ENCODE results near the gene VWF. TPM values are rescaled to one million over a fixed set of nuclear protein-coding genes. Genes with fewer than 3 reads are reported as not detected.

VWF gene
- total RNA-seq, 4 donors from 2014 or later = 94.3 to 261 (median 162) TPM

GRCh38 chr12:5904969-5905368, 219.5 kb downstream of the VWF start:
- Histone ChIP-seq H3K4me3 (no peak overlapping the region), H3K36me3 (no peaks in the 10 kb centered on the region), H3K9me3 (no peaks in the 10 kb centered on the region), H3K27ac (no peak overlapping the region), H3K27me3 (peaks cover 44% of the 10 kb centered on the region), H3K4me1 (no peaks in the 10 kb centered on the region)
- WGBS, 2 donors (ENCODE audit: low coverage in 1 of 2) = 55 to 76% methylated on average over 2 to 6 of the region's 6 CpGs
- ATAC-seq = no peak
- TF ChIP-seq CTCF (IDR thresholded peaks at IDR 0.05) = no peak
- no peak for TF ChIP-seq POLR2AphosphoS5 (IDR thresholded peaks at IDR 0.05)
- no peak for TF ChIP-seq POLR2A (IDR thresholded peaks at IDR 0.05)
- TF ChIP-seq EP300 (IDR thresholded peaks at IDR 0.05) = no peak

DNA sequence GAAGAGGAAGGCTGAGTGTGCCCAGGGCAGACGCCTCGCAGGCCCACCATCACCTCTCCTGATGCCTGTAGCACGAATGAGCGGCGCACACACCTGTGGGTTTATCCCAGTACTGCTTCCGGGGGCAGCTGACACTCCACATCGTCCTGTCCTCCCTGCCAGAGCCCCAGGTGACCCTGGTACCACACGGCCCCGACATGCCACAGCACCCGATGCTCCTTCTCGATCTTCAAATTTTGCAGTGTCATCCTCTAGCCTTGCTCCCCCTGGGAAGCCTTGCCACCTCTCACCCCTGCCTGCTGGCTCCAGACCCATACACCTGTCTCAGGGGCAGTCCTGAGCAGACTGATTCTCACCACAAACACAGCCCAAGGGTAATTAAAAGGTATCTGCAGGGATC, 220.0 kb downstream of the VWF start:
- H3K27ac ChIP-seq = no peak overlapping the region
- WGBS, 2 donors (ENCODE audit: low coverage in 1 of 2) = 76 to 82% methylated on average over 3 to 9 of the region's 11 CpGs
- no peaks in the 10 kb centered on the region for H3K36me3 ChIP-seq
- no peaks in the 10 kb centered on the region for H3K4me1 ChIP-seq
- TF ChIP-seq POLR2A (IDR thresholded peaks at IDR 0.05) (no peak), CTCF (IDR thresholded peaks at IDR 0.05) (no peak), POLR2AphosphoS5 (IDR thresholded peaks at IDR 0.05) (no peak), EP300 (IDR thresholded peaks at IDR 0.05) (no peak)
- ATAC-seq = no peak
- peaks cover 45% of the 10 kb centered on the region for H3K27me3 ChIP-seq
- H3K9me3 ChIP-seq = no peaks in the 10 kb centered on the region
- H3K4me3 ChIP-seq = no peak overlapping the region

- TF ChIP-seq CTCF (IDR thresholded peaks at IDR 0.05) (no peak), EP300 (IDR thresholded peaks at IDR 0.05) (no peak), POLR2AphosphoS5 (IDR thresholded peaks at IDR 0.05) (no peak), POLR2A (IDR thresholded peaks at IDR 0.05) (no peak)
- H3K4me3 ChIP-seq = no peak overlapping the region
- no peaks in the 10 kb centered on the region for H3K36me3 ChIP-seq
- no peak for ATAC-seq
- no peaks in the 10 kb centered on the region for H3K9me3 ChIP-seq
- 92 to 100% methylated on average over 1 to 2 of the region's 2 CpGs for WGBS, 2 donors (ENCODE audit: low coverage in 1 of 2)
- H3K4me1 ChIP-seq = no peaks in the 10 kb centered on the region
- no peak overlapping the region for H3K27ac ChIP-seq
- H3K27me3 ChIP-seq = peaks cover 29% of the 10 kb centered on the region
These were observed 221.7 kb downstream of the VWF start for GRCh38 chr12:5902736-5903135.

DNA sequence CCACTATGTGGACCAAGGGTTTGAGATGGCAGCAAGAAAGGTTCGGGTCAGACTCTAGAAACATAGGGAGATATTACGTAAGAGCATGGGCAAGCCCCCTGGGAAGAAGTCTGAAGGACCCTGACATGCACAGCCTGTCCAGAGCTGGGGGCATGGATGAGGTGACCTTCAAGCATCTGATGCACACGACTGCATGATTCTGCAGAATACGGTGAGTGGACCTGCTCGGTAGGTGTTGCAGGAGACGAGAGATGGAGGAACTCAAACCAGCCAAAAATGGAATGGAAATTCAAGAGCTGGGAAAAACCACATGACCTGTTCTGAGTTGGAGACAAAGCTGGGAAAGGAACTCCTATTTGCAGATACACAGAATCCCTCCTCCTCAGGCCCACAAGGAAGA, 223.1 kb downstream of the VWF start:
- Histone ChIP-seq H3K9me3 (no peaks in the 10 kb centered on the region), H3K27me3 (peaks cover 29% of the 10 kb centered on the region), H3K4me3 (no peak overlapping the region), H3K4me1 (no peaks in the 10 kb centered on the region), H3K27ac (no peak overlapping the region), H3K36me3 (no peaks in the 10 kb centered on the region)
- TF ChIP-seq CTCF (IDR thresholded peaks at IDR 0.05) = no peak
- no peak for TF ChIP-seq EP300 (IDR thresholded peaks at IDR 0.05)
- no peak for TF ChIP-seq POLR2AphosphoS5 (IDR thresholded peaks at IDR 0.05)
- no peak for TF ChIP-seq POLR2A (IDR thresholded peaks at IDR 0.05)
- no peak for ATAC-seq
- 87 to 88% methylated on average over 6 of the region's 6 CpGs for WGBS, 2 donors (ENCODE audit: low coverage in 1 of 2)

DNA sequence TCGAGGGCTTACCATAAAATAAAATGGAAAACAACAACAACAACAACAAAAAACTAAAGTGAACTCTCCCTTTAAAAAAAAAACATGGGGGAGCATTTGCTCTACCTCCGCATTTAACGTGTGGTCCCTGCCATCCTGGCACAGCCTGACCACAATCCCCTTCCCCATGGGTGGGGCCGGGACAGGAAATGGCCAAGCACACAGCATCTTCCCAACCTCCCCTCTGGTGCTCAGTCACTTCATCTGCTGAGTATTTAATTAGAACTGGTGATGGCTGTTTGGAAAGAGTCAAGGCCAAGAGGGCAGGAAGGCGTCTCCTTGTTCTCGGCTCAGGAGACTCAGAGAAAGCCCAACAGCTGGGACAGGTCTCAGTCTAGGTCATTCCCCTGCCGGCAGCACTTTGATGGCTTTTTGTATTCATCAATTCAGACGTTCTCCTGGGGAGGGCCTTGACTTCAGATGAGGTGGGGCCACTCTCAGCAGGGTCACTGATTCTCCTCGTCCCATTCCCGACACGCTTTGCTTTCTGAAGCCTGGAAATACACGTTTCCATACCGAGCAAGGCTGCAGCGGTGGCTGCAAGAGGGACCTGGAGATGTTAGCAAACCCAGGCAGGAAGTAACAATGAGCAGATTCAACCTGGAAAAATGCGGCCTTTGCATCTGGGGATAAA, 223.8 kb downstream of the VWF start:
- Histone ChIP-seq H3K9me3 (no peaks in the 10 kb centered on the region), H3K27me3 (peaks cover 32% of the 10 kb centered on the region), H3K27ac (no peak overlapping the region), H3K36me3 (no peaks in the 10 kb centered on the region), H3K4me3 (no peak overlapping the region), H3K4me1 (no peaks in the 10 kb centered on the region)
- WGBS, 2 donors (ENCODE audit: low coverage in 1 of 2) = 46 to 59% methylated on average over 9 to 13 of the region's 15 CpGs
- TF ChIP-seq POLR2AphosphoS5 (IDR thresholded peaks at IDR 0.05) (no peak), CTCF (IDR thresholded peaks at IDR 0.05) (no peak), EP300 (IDR thresholded peaks at IDR 0.05) (no peak), POLR2A (IDR thresholded peaks at IDR 0.05) (no peak)
- ATAC-seq = no peak

Measured in gastroesophageal sphincter (tissue), 4 donors.